Uterus (tissue), 2 donors: ENCODE data around the gene ZNF784.

Source experiments
- CTCF ChIP-seq, 4 experiments: fragments of 200-600 bp in 2 of 4; fragments of 450-650 bp in 2 of 4; sonication (generic) in 2 of 4; IDR thresholded peaks; one replicate each; pipeline ENCODE4 v1.5.1; 2016 to 2019; ENCODE audit warnings: antibody characterized with exemption in 4 of 4, mild to moderate bottlenecking in 2 of 4, moderate library complexity in 1 of 4
- POLR2A ChIP-seq, 2 donors: fragments of 450-650 bp; IDR thresholded peaks; one replicate each; pipeline ENCODE4 v1.6.1; 2016; ENCODE audit warnings: antibody characterized with exemption in 2 of 2, mild to moderate bottlenecking in 1 of 2, moderate library complexity in 1 of 2

- no peak for TF ChIP-seq CTCF (IDR thresholded peaks at IDR 0.05)
- TF ChIP-seq POLR2A (IDR thresholded peaks at IDR 0.05): no peak
These were observed 26.4 kb upstream of the ZNF784 start for GRCh38 chr19:55650602-55651230.
